ENCODE measurements around the gene KCNN4. TPM values are rescaled to one million over a fixed set of nuclear protein-coding genes. Genes with fewer than 3 reads are reported as not detected.

The KCNN4 gene
- 0.81 and 3.0 TPM in 2 replicates for total RNA-seq

DNA sequence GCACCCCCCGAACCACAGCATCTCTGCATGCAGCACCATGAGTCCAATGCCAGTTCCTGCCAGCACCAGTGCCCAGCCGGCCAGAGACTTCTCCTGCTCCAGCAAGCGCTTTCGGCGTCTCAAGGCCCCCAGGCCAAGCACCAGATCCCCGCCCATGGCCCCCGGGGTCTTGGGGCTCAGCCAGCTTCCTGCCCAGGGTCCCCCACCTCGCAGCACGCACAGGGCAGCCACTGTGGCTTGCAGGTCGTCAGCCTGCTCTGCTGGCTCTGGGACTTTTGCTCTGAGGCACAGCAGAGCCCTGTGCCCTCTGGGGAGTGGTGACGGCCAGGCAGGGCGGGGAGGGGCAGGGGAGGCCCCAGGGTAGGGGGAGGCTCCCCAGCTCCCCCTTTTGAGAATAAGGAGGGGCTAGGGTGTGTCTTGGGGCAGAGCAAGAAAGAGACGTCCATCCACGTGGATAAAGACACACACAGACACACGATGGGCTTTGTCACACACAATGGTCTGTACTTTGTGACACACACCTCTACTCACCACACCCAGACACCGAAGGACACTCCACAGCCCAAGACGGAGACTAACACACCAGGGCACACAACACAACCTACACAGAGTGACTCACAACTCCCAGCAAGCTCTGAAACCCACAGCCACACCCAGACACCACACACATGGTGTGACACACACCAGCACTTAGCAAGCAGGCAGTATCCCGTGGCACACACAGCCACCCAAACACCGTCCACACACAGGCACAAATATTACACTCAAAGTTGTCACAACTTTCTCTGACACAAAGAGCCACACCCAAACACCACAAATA lies at the start of gene KCNN4:
Gene KCNN4, minus strand, starts transcription at position 268 of the 820 bp plus-strand sequence. Its CDS starts 112 bp downstream, at position 156.

DNA sequence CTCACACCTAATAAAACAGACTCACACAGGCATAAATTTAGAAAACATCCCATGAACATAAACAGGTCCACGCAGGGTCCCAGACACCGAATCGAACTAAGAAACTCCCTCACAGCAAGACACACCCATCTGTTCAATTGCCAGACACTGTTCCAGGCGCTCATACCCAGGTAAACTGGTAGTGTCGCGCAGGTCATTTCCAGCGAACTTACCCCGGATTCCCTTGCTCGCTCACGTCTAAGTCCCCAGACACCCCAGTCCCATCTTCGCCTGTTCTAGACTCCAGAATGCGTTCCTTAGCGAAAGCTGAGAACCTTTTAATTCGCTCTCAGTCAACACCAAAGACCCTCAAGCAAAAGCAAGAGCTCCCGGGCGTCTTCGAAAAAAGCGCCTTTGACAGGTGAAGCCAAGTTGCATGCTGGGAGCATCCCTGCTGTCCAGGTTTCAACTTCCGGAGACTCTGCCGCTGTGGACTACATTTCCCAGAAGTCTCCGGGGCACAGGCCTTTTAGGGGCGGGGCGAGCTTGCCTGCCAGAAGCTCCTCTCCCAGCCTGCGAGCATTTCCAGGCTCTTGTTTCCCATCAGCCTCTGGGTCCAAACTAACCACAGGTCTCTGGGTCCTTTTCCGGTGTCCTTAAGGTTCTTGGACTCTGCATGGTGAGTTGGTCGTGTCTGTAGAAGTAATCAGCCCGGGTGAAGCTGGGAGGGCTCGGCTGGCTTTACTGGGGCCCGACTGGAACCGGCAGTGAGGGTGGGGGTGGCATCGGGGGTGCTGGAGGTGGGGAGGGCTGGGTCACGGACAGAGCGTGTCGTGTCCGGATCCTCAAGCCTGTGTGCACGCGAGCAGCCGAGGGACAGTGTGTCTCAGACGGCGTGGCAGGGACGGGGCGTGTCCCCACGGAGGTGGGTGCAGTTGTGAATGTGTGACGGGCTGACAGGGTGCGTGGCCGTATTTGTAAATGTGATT lies 46.3 kb upstream of the KCNN4 start, which contains the start of gene ZNF283:
Gene ZNF283, plus strand, starts transcription at position 535 of the 968 bp plus-strand sequence. CDS start 6,184 bp downstream, outside the sequence.

DNA sequence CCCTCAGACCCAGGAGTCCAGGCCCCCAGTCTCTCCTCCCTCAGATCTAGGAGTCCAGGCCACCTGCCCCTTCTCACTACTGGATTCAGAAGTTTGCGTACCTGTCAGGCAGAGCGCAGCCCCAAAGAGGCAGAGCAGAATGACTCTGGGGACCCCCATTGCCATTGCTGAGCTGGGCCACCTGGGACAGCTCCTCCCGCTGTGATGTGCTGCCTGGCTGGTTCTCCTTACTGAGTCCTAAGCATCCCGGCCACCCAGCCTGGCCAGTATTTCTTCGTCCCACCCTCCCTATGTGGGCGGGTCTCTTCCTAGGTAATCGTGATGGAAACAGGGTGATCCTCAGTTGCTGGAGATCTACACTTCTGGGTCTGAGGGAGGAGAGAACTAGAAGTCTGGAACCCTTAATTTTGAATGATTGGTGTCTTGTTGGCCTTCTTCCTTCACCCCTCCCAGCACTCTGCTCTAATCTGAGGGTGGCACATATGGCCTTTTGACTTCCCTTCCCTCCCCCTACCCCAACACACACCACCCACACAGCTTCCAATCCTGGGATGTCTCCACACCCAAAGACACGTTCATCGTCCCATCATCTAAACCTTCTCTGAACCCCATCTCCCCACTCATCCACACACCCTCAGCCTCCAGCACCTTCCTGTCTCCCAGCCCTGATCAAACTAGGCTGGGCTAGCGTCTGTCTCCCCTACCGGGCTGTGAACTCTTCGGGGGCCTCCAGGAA lies 21.6 kb upstream of the KCNN4 start, which contains the start of gene LYPD5:
Gene LYPD5, minus strand, starts transcription at position 232 of the 736 bp plus-strand sequence. Its CDS starts 67 bp downstream, at position 165.

DNA sequence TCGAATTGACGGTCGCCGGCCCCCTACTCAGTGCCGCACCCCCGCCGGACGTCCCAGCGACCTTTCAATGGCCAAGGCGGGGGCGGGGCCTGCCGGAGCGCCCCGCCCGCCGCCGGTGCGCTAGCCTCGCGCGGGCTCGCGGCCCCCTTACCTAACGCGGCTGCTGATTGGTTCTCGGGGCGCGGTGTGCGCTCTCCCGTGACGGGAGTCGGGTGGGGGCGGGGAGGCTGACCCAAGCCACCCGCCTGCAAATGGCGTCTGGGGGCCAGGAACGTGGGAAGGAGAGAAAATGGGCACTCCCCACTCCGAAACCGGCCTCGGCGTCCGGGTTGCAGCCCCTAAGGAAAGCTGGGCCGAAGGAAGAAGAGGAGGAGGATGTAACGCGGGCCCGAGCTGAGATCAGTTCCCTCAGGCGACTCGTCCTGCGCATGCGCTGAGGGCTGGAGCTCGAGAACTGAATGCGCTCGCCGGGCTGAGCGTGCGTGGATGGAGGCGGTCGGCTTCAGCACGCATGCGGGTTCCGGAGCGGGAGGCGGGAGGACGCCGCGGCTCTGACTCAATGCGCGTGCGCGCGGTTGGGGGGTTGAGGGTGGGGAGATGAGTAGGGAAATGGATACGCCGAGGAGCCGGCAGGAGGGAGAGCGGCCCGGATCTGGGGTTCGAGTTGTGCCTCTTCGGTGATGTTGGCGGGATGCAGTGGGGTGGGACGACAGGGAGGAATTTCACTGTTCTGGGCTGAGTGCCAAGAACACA lies 26.1 kb downstream of the KCNN4 start, which contains the start of gene SMG9:
Gene SMG9, minus strand, starts transcription at position 460 of the 753 bp plus-strand sequence. CDS start 4,221 bp downstream, outside the sequence.

Other genes starting within 250 kb of the KCNN4 start
- 0.16 and 0.76 TPM in 2 replicates for gene ZNF575, start 247.8 kb downstream of the KCNN4 start, total RNA-seq
- 34.4 and 45.0 TPM in 2 replicates for gene XRCC1, start 205.4 kb downstream of the KCNN4 start, total RNA-seq
- gene PINLYP, start 205.2 kb downstream of the KCNN4 start, total RNA-seq: 1.3 and 4.6 TPM in 2 replicates
- gene IRGQ, start 184.8 kb downstream of the KCNN4 start, total RNA-seq: 19.4 and 26.5 TPM in 2 replicates
- gene ZNF576, start 184.4 kb downstream of the KCNN4 start, total RNA-seq: 8.9 and 16.0 TPM in 2 replicates
- gene SRRM5, start 168.9 kb downstream of the KCNN4 start, total RNA-seq: 0.16 and 0.25 TPM in 2 replicates
- gene ZNF428, start 161.3 kb downstream of the KCNN4 start, total RNA-seq: 45.3 and 73.3 TPM in 2 replicates
- gene CADM4, start 141.1 kb downstream of the KCNN4 start, total RNA-seq: 24.4 and 39.2 TPM in 2 replicates
- 40.7 and 139 TPM in 2 replicates for gene PLAUR, start 110.8 kb downstream of the KCNN4 start, total RNA-seq
- not detected in 2 replicates for gene IRGC, start 64.9 kb downstream of the KCNN4 start, total RNA-seq
- gene SMG9, start 26.0 kb downstream of the KCNN4 start, total RNA-seq: 15.2 and 17.7 TPM in 2 replicates
- gene LYPD5, start 21.5 kb upstream of the KCNN4 start, total RNA-seq: 0.13 and 0.33 TPM in 2 replicates
- 2.1 and 3.0 TPM in 2 replicates for gene ZNF283, start 46.3 kb upstream of the KCNN4 start, total RNA-seq
- gene ZNF404, start 103.0 kb upstream of the KCNN4 start, total RNA-seq: 0.33 and 1.8 TPM in 2 replicates
- gene ZNF45, start 154.3 kb upstream of the KCNN4 start, total RNA-seq: 3.3 and 12.8 TPM in 2 replicates
- 2.0 and 2.2 TPM in 2 replicates for gene ZNF221, start 170.3 kb upstream of the KCNN4 start, total RNA-seq
- 5.9 and 6.1 TPM in 2 replicates for gene ZNF155, start 203.2 kb upstream of the KCNN4 start, total RNA-seq
- 1.4 and 2.4 TPM in 2 replicates for gene ZNF230, start 222.0 kb upstream of the KCNN4 start, total RNA-seq
- 1.6 and 3.4 TPM in 2 replicates for gene ZNF222, start 244.4 kb upstream of the KCNN4 start, total RNA-seq

All from mesangial cell (primary cell).